ENCODE measurements around the gene PLXNA4.
A peak's percentile ranks its signal among the peaks of the same experiment; 100 is the strongest.

DNA sequence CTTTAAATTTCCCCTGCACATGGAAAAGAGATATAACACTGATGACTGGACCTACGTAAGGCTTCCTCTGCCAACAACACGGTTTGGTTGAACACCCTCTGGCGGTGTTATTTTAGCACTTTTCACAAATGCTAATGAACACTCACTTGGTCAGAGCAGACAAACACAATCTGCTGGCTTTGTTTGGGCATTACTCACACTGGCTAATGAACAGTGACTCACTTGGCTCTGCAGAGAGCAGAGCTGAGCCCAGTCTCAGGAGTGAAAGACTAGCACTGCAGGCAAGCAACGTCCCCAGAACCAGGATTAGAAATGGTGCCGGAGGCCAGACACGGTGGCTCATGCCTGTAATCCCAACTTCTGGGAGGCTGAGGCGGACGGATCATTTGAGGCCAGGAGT is 430.8 kb downstream of the PLXNA4 start:
- TF ChIP-seq, protein P1, sequence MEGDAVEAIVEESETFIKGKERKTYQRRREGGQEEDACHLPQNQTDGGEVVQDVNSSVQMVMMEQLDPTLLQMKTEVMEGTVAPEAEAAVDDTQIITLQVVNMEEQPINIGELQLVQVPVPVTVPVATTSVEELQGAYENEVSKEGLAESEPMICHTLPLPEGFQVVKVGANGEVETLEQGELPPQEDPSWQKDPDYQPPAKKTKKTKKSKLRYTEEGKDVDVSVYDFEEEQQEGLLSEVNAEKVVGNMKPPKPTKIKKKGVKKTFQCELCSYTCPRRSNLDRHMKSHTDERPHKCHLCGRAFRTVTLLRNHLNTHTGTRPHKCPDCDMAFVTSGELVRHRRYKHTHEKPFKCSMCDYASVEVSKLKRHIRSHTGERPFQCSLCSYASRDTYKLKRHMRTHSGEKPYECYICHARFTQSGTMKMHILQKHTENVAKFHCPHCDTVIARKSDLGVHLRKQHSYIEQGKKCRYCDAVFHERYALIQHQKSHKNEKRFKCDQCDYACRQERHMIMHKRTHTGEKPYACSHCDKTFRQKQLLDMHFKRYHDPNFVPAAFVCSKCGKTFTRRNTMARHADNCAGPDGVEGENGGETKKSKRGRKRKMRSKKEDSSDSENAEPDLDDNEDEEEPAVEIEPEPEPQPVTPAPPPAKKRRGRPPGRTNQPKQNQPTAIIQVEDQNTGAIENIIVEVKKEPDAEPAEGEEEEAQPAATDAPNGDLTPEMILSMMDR (IDR thresholded peaks at IDR 0.05), result no peak
- TF ChIP-seq POLR2A (IDR thresholded peaks at IDR 0.05), result no peak
- no peak for TF ChIP-seq EP300 (IDR thresholded peaks at IDR 0.05)
- peak in 2 of 3 donors; percentile 32 to 34 for TF ChIP-seq POLR2AphosphoS5 (IDR thresholded peaks at IDR 0.05)

All from stomach (tissue), 4 donors.